ENCODE results near the gene MYEF2.

GRCh38 chr15:48178648-48178931 lies 495 bp upstream of the MYEF2 start:
- TF ChIP-seq MXI1 (IDR thresholded peaks at IDR 0.05; ENCODE audit: low read depth, low read length) (no peak), POLR2AphosphoS5 (IDR thresholded peaks at IDR 0.05; ENCODE audit: low read depth, low read length) (no peak), CTCF (IDR thresholded peaks at IDR 0.05) (no peak), GABPA (IDR thresholded peaks at IDR 0.05; ENCODE audit: low read depth) (no peak), USF1 (IDR thresholded peaks at IDR 0.05; ENCODE audit: borderline replicate concordance, low read depth) (no peak), TEAD4 (IDR thresholded peaks at IDR 0.05; ENCODE audit: borderline replicate concordance, insufficient read depth) (no peak), EP300 (IDR thresholded peaks at IDR 0.05; ENCODE audit: borderline replicate concordance in 1 of 2, low read depth in 1 of 2, low read length in 1 of 2) (no peak), MAX (IDR thresholded peaks at IDR 0.05; ENCODE audit: low read depth) (no peak), REST (IDR thresholded peaks at IDR 0.05; ENCODE audit: low read depth, low read length) (no peak)
